HepG2 (cell line): ENCODE data around the gene RPS8. TPM values are rescaled to one million over a fixed set of nuclear protein-coding genes. Genes with fewer than 3 reads are reported as not detected.

Source experiments
- AHR ChIP-seq: IDR thresholded peaks from 2 replicates; pipeline ENCODE4 v1.6.1; 2018; ENCODE audit warnings: missing genetic modification reagents, missing compliant biosample characterization
- ELF4 ChIP-seq: sonication (generic); formaldehyde crosslinking; IDR thresholded peaks from 2 replicates; pipeline ENCODE4 v1.5.0; 2020; ENCODE audit warnings: missing genetic modification reagents, mild to moderate bottlenecking, moderate library complexity, borderline replicate concordance
- FOXA3 ChIP-seq: IDR thresholded peaks from 2 replicates; pipeline ENCODE4 v1.6.1; 2016; ENCODE audit warnings: missing genetic modification reagents, missing compliant biosample characterization
- HDAC6 ChIP-seq: fragments of 200-600 bp; sonication (generic); IDR thresholded peaks from 2 replicates; pipeline ENCODE4 v1.7.0; 2017; ENCODE audit warnings: mild to moderate bottlenecking, antibody characterized with exemption, low read length, low read depth
- KDM5A ChIP-seq: fragments of 200-600 bp; sonication (generic); IDR thresholded peaks from 2 replicates; pipeline ENCODE4 v1.7.0; 2018; ENCODE audit warnings: antibody characterized with exemption, mild to moderate bottlenecking, low read length, borderline replicate concordance
- MTA1 ChIP-seq: sonication (generic); formaldehyde crosslinking; IDR thresholded peaks from 2 replicates; pipeline ENCODE4 v1.4.0; 2020; ENCODE audit warnings: missing genetic modification reagents, mild to moderate bottlenecking, borderline replicate concordance
- NFKB2 ChIP-seq: sonication (generic); formaldehyde crosslinking; IDR thresholded peaks from 2 replicates; pipeline ENCODE4 v1.4.0; 2020; ENCODE audit warnings: missing genetic modification reagents, borderline replicate concordance
- PAWR ChIP-seq: sonication (generic); formaldehyde crosslinking; IDR thresholded peaks from 2 replicates; pipeline ENCODE4 v1.4.0; 2020; ENCODE audit warnings: missing genetic modification reagents, mild to moderate bottlenecking, borderline replicate concordance
- RBM39 ChIP-seq: fragments of 200-400 bp; formaldehyde crosslinking; IDR thresholded peaks from one replicate; pipeline ENCODE4 v1.6.1; 2018; ENCODE audit warnings: antibody characterized with exemption, mild to moderate bottlenecking, low read depth, low read length; ENCODE audit not compliant: poor library complexity, severe bottlenecking
- SNAPC2 ChIP-seq: sonication (generic); formaldehyde crosslinking; IDR thresholded peaks from 2 replicates; pipeline ENCODE4 v1.8.1; 2022; ENCODE audit warnings: mild to moderate bottlenecking, missing genetic modification reagents
- SP4 ChIP-seq: sonication (generic); formaldehyde crosslinking; IDR thresholded peaks from 2 replicates; pipeline ENCODE4 v1.8.1; 2023; ENCODE audit warnings: mild to moderate bottlenecking, missing genetic modification reagents
- U2AF2 ChIP-seq: fragments of 200-400 bp; formaldehyde crosslinking; IDR thresholded peaks from 2 replicates; pipeline ENCODE4 v1.6.1; 2017; ENCODE audit warnings: low read depth, mild to moderate bottlenecking, low read length
- WIZ ChIP-seq: sonication (generic); formaldehyde crosslinking; IDR thresholded peaks from 2 replicates; pipeline ENCODE4 v1.5.1; 2020; ENCODE audit warnings: mild to moderate bottlenecking, missing genetic modification reagents
- ZBTB1 ChIP-seq: sonication (generic); formaldehyde crosslinking; IDR thresholded peaks from 2 replicates; pipeline ENCODE4 v1.4.0; 2020; ENCODE audit warnings: missing genetic modification reagents, borderline replicate concordance
- ZBTB38 ChIP-seq: sonication (generic); formaldehyde crosslinking; IDR thresholded peaks from 2 replicates; pipeline ENCODE4 v1.5.1; 2020; ENCODE audit warnings: mild to moderate bottlenecking, missing genetic modification reagents
- ZBTB7A ChIP-seq: sonication (generic); formaldehyde crosslinking; IDR thresholded peaks from 2 replicates; pipeline ENCODE4 v1.8.0; 2022; ENCODE audit warnings: mild to moderate bottlenecking, missing genetic modification reagents
- ZNF101 ChIP-seq: sonication (generic); formaldehyde crosslinking; IDR thresholded peaks from 2 replicates; pipeline ENCODE4 v1.4.0; 2020; ENCODE audit warnings: mild to moderate bottlenecking, low read depth, missing genetic modification reagents, borderline replicate concordance
- ZNF329 ChIP-seq: sonication (generic); formaldehyde crosslinking; IDR thresholded peaks from 2 replicates; pipeline ENCODE4 v1.9.0; 2021; ENCODE audit warnings: low read depth, mild to moderate bottlenecking, missing genetic modification reagents
- polyA plus RNA-seq, 8 experiments: library from polyadenylated mRNA; depleted of rRNA in 3 of 8; stranded (reverse) in 7 of 8; unstranded in 1 of 8; fragments of >200 nt; fragmentation: Illumina TruSeq in 4 of 8; extraction: Trizol in 4 of 8; gene quantifications; 2 replicates each; pipeline versions ENCODE4 v1.2.1 to v1.2.3, GENCODE V29; 2011 to 2016; ENCODE audit warnings: low read depth in 4 of 8, missing spikeins in 1 of 8, mixed read lengths in 1 of 8; ENCODE audit not compliant: insufficient read depth in 1 of 8
- total RNA-seq, 5 experiments: library from RNA; depleted of rRNA; stranded (reverse); fragments of >200 nt; fragmentation: Illumina TruSeq; extraction: Trizol; gene quantifications; 2 replicates each; pipeline ENCODE4 v1.2.3, GENCODE V29; 2016; ENCODE audit warnings: low read depth in 1 of 5
- TF ChIP-seq, protein P1 (sequence below): sonication (generic); formaldehyde crosslinking; IDR thresholded peaks from 2 replicates; pipeline ENCODE4 v1.8.0; 2022; ENCODE audit warnings: missing genetic modification reagents, mild to moderate bottlenecking, borderline replicate concordance
- TF ChIP-seq, protein P2 (sequence below): IDR thresholded peaks from 2 replicates; pipeline ENCODE4 v1.6.1; 2016; ENCODE audit warnings: missing biosample characterization, missing genetic modification reagents, low read depth
- TF ChIP-seq, protein P3 (sequence below): sonication (generic); formaldehyde crosslinking; IDR thresholded peaks from 2 replicates; pipeline ENCODE4 v1.8.1; 2023; ENCODE audit warnings: mild to moderate bottlenecking, moderate library complexity, missing genetic modification reagents
- TF ChIP-seq, protein P4 (sequence below): sonication (generic); formaldehyde crosslinking; IDR thresholded peaks from 2 replicates; pipeline ENCODE4 v1.5.0; 2020; ENCODE audit warnings: missing genetic modification reagents
- TF ChIP-seq, protein P5 (sequence below): sonication (generic); formaldehyde crosslinking; IDR thresholded peaks from 2 replicates; pipeline ENCODE4 v1.8.0; 2023; ENCODE audit warnings: mild to moderate bottlenecking, missing genetic modification reagents

RPS8 gene
- total and polyA plus RNA-seq, 2 of the 13 experiments (the other 11 are each of a cell fraction or from before 2014, with no cell fraction given) = 2,628 to 2,822 TPM

DNA sequence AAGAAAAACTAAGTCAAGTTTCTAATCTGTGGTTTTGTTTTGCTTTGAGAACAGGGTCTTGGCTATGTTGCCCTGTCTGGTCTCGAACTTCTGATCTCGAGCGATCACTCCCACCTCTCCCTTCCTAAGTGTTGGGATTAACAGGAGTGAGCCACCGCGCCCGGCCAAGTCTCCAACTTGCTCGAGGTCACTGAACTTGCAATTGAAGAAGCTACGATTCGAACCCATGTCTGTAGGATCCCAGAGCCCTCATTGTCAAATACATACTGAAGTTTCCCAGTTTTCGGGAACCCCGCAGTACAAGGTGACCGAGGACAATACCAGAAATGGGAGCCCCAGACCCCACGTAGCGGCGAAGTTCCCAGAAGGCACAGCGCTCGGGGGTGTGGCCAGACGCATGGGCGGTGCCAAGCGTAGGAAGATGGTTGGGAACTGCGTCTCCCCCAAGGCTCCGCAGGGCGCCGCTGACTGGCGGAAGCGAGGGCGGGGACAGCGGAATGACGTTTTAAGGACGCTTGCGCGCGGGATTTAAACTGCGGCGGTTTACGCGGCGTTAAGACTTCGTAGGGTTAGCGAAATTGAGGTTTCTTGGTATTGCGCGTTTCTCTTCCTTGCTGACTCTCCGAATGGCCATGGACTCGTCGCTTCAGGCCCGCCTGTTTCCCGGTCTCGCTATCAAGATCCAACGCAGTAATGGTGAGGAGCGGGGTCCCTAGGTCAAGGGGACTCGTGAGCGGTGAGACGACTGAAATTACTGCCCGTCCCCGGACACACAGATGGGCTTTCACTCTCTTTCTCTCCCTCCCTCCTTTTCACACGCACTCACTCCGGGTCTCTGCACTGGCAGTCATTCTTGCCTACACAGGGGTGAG lies 35.8 kb upstream of the RPS8 start, which contains the start of gene KIF2C (continued):
- peak; percentile 58; the same call in 1 of the 2 replicates for TF ChIP-seq NFKB2 (CRISPR knock-in tag)
- TF ChIP-seq ZBTB38 (CRISPR knock-in tag) = no peak
- TF ChIP-seq ZBTB7A (CRISPR knock-in tag) = peak; percentile 64; the same call in 1 of the 2 replicates
- TF ChIP-seq MTA1 (CRISPR knock-in tag) = no peak
- TF ChIP-seq ZNF101 (CRISPR knock-in tag) = no peak
- TF ChIP-seq, protein P1, sequence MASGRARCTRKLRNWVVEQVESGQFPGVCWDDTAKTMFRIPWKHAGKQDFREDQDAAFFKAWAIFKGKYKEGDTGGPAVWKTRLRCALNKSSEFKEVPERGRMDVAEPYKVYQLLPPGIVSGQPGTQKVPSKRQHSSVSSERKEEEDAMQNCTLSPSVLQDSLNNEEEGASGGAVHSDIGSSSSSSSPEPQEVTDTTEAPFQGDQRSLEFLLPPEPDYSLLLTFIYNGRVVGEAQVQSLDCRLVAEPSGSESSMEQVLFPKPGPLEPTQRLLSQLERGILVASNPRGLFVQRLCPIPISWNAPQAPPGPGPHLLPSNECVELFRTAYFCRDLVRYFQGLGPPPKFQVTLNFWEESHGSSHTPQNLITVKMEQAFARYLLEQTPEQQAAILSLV = peak; percentile 81; the same call in 1 of the 2 replicates
- TF ChIP-seq SP4 (CRISPR knock-in tag) = peak; percentile 97
- TF ChIP-seq, protein P2, sequence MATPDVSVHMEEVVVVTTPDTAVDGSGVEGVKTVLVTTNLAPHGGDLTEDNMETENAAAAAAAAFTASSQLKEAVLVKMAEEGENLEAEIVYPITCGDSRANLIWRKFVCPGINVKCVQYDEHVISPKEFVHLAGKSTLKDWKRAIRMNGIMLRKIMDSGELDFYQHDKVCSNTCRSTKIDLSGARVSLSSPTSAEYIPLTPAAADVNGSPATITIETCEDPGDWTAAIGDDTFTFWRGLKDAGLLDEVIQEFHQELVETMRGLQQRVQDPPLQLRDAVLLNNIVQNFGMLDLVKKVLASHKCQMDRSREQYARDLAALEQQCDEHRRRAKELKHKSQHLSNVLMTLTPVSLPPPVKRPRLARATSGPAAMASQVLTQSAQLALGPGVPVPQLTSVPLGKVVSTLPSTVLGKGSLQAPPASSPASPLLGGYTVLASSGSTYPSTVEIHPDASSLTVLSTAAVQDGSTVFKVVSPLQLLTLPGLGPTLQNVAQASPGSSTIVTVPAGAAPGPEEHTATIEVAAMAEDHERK (CRISPR knock-in tag) = peak; percentile 95
- TF ChIP-seq WIZ (CRISPR knock-in tag) = peak; percentile 25; the same call in 1 of the 2 replicates
- peak; percentile 84 for TF ChIP-seq KDM5A
- 0 out of 2 replicates have a peak, but pooled peaks have one; percentile 83 for TF ChIP-seq ELF4 (CRISPR knock-in tag)
- peak; percentile 88; the same call in 1 of the 2 replicates for TF ChIP-seq SNAPC2 (CRISPR knock-in tag)
- TF ChIP-seq, protein P3, sequence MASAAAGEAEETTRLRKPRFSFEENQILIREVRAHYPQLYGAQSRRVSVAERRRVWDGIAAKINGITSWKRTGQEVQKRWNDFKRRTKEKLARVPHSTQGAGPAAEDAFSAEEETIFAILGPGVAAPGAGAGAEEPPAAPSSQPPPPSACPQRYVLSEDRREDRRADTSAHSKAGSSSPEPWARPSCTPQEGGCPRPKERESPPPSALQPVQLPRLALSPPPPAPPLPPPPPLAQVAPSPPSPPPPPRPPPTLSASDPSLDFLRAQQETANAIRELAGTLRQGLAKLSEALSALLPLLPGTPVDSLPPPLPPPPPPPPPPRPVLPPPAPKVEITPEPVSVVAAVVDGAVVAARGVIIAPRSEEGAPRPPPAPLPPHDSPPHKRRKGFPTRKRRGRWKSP (CRISPR knock-in tag) = peak; percentile 91
- peak; percentile 38 for TF ChIP-seq RBM39
- TF ChIP-seq FOXA3 (CRISPR knock-in tag) = peak; percentile 21; the same call in 1 of the 2 replicates
- TF ChIP-seq HDAC6 = no peak
- TF ChIP-seq ZNF329 (CRISPR knock-in tag) = no peak
- no peak for TF ChIP-seq ZBTB1 (CRISPR knock-in tag)
- no peak for TF ChIP-seq AHR
- TF ChIP-seq, protein P4, sequence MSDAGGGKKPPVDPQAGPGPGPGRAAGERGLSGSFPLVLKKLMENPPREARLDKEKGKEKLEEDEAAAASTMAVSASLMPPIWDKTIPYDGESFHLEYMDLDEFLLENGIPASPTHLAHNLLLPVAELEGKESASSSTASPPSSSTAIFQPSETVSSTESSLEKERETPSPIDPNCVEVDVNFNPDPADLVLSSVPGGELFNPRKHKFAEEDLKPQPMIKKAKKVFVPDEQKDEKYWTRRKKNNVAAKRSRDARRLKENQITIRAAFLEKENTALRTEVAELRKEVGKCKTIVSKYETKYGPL = no peak
- TF ChIP-seq, protein P5, sequence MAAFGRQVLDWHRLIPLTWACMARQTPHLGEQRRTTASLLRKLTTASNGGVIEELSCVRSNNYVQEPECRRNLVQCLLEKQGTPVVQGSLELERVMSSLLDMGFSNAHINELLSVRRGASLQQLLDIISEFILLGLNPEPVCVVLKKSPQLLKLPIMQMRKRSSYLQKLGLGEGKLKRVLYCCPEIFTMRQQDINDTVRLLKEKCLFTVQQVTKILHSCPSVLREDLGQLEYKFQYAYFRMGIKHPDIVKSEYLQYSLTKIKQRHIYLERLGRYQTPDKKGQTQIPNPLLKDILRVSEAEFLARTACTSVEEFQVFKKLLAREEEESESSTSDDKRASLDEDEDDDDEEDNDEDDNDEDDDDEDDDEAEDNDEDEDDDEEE (CRISPR knock-in tag) = 0 out of 2 replicates have a peak, but pooled peaks have one; percentile 63
- TF ChIP-seq U2AF2 = no peak
- TF ChIP-seq PAWR = no peak
